ENCODE results near the gene CYP1A1. TPM values are rescaled to one million over a fixed set of nuclear protein-coding genes. Genes with fewer than 3 reads are reported as not detected.

Gene CYP1A1
- total and polyA plus RNA-seq, 2 donors (not counting 1 experiment from before 2014, with no cell fraction given): under 0.01 TPM; not detected in 1

- Histone ChIP-seq H3K36me3 (ENCODE audit: control insufficient read depth, insufficient read depth, low read length) (no peaks in the 10 kb centered on the region), H2AFZ (ENCODE audit: low read length) (no peak overlapping the region), H4K20me1 (ENCODE audit: control insufficient read depth, extremely low read depth, insufficient read depth, low read length) (no peaks in the 10 kb centered on the region), H3K79me2 (ENCODE audit: control insufficient read depth, insufficient read depth, low read length) (no peaks in the 10 kb centered on the region), H3K27me3 (ENCODE audit: control insufficient read depth, insufficient read depth, low read length) (peaks cover 8% of the 10 kb centered on the region), H3K4me3 (replicated peaks in 1 of 4; ENCODE audit: control extremely low read depth in 1 of 4, insufficient read depth in 1 of 4, low read depth in 3 of 4, low read length in 4 of 4) (no peak overlapping the region), H3K9me3 (ENCODE audit: control insufficient read depth, insufficient read depth, low read depth, low read length) (no peaks in the 10 kb centered on the region), H3K9ac (ENCODE audit: insufficient read depth, low read length) (no peak overlapping the region), H3K4me1 (ENCODE audit: control insufficient read depth, extremely low read depth, insufficient read depth, low read length) (no peaks in the 10 kb centered on the region), H3K4me2 (ENCODE audit: extremely low read depth, insufficient read depth, low read length) (no peak overlapping the region), H3K27ac (ENCODE audit: insufficient read depth, low read length) (no peak overlapping the region)
- DNase-seq (ENCODE audit: low read depth in 2 of 2): no peak
- no peak for TF ChIP-seq EZH2 (IDR thresholded peaks at IDR 0.05; ENCODE audit: low read length, missing control alignments)
- no peak for TF ChIP-seq CTCF (conservative IDR thresholded peaks at IDR 0.05 in 1 of 2, IDR thresholded peaks at IDR 0.05 in 1 of 2; ENCODE audit: low read depth in 1 of 2, low read length in 2 of 2)
These were observed 24.5 kb upstream of the CYP1A1 start for GRCh38 chr15:74749832-74750231.

GRCh38 chr15:74748322-74748946, 23.1 kb upstream of the CYP1A1 start, which contains the start of gene CYP1A2:
CYP1A2 (plus strand) TSS chr15:74748845; CDS start chr15:74749739, 894 bp downstream.
- H3K9me3 ChIP-seq (ENCODE audit: control insufficient read depth, insufficient read depth, low read depth, low read length): no peaks in the 10 kb centered on the region
- no peaks in the 10 kb centered on the region for H4K20me1 ChIP-seq (ENCODE audit: control insufficient read depth, extremely low read depth, insufficient read depth, low read length)
- peaks cover 8% of the 10 kb centered on the region for H3K27me3 ChIP-seq (ENCODE audit: control insufficient read depth, insufficient read depth, low read length)
- H3K4me2 ChIP-seq (ENCODE audit: extremely low read depth, insufficient read depth, low read length): no peak within 1 kb of the TSS
- H3K4me3 ChIP-seq (replicated peaks in 1 of 4; ENCODE audit: control extremely low read depth in 1 of 4, insufficient read depth in 1 of 4, low read depth in 3 of 4, low read length in 4 of 4): no peak within 1 kb of the TSS
- no peak within 1 kb of the TSS for H2AFZ ChIP-seq (ENCODE audit: low read length)
- H3K79me2 ChIP-seq (ENCODE audit: control insufficient read depth, insufficient read depth, low read length): no peaks in the 10 kb centered on the region
- H3K27ac ChIP-seq (ENCODE audit: insufficient read depth, low read length): no peak within 1 kb of the TSS
- no peaks in the 10 kb centered on the region for H3K36me3 ChIP-seq (ENCODE audit: control insufficient read depth, insufficient read depth, low read length)
- TF ChIP-seq CTCF (conservative IDR thresholded peaks at IDR 0.05 in 1 of 2, IDR thresholded peaks at IDR 0.05 in 1 of 2; ENCODE audit: low read depth in 1 of 2, low read length in 2 of 2) (no peak), EZH2 (IDR thresholded peaks at IDR 0.05; ENCODE audit: low read length, missing control alignments) (no peak)
- no peak within 1 kb of the TSS for H3K9ac ChIP-seq (ENCODE audit: insufficient read depth, low read length)
- no peak for DNase-seq (ENCODE audit: low read depth in 2 of 2)
- H3K4me1 ChIP-seq (ENCODE audit: control insufficient read depth, extremely low read depth, insufficient read depth, low read length): no peaks in the 10 kb centered on the region

DNA sequence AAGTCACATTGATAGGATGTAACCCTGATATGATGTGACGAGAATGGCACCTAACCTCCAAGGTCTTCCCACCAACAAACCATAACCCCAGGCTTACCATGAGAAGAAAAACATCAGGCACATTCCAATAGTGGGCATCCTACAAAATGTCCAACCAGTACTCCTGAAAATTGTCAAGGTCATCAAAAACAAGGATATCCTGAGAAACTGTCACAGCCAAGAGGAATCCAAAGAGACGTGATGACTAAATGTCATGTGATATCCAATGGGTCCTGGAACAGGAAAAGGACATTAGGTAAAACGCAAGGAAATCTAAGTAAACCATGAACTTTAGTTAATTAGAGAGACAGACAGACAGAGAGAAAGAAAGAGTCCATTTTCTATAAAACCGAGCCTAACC, 21.1 kb upstream of the CYP1A1 start:
- no peak overlapping the region for H2AFZ ChIP-seq (ENCODE audit: low read length)
- H3K27me3 ChIP-seq (ENCODE audit: control insufficient read depth, insufficient read depth, low read length): peaks cover 5% of the 10 kb centered on the region
- no peaks in the 10 kb centered on the region for H4K20me1 ChIP-seq (ENCODE audit: control insufficient read depth, extremely low read depth, insufficient read depth, low read length)
- TF ChIP-seq EZH2 (IDR thresholded peaks at IDR 0.05; ENCODE audit: low read length, missing control alignments) (no peak), CTCF (conservative IDR thresholded peaks at IDR 0.05 in 1 of 2, IDR thresholded peaks at IDR 0.05 in 1 of 2; ENCODE audit: low read depth in 1 of 2, low read length in 2 of 2) (no peak)
- no peak overlapping the region for H3K9ac ChIP-seq (ENCODE audit: insufficient read depth, low read length)
- DNase-seq (ENCODE audit: low read depth in 2 of 2): no peak
- H3K4me2 ChIP-seq (ENCODE audit: extremely low read depth, insufficient read depth, low read length): no peak overlapping the region
- no peak overlapping the region for H3K27ac ChIP-seq (ENCODE audit: insufficient read depth, low read length)
- no peak overlapping the region for H3K4me3 ChIP-seq (replicated peaks in 1 of 4; ENCODE audit: control extremely low read depth in 1 of 4, insufficient read depth in 1 of 4, low read depth in 3 of 4, low read length in 4 of 4)
- H3K36me3 ChIP-seq (ENCODE audit: control insufficient read depth, insufficient read depth, low read length): no peaks in the 10 kb centered on the region
- no peaks in the 10 kb centered on the region for H3K79me2 ChIP-seq (ENCODE audit: control insufficient read depth, insufficient read depth, low read length)
- no peaks in the 10 kb centered on the region for H3K4me1 ChIP-seq (ENCODE audit: control insufficient read depth, extremely low read depth, insufficient read depth, low read length)
- H3K9me3 ChIP-seq (ENCODE audit: control insufficient read depth, insufficient read depth, low read depth, low read length): no peaks in the 10 kb centered on the region

Data from fibroblast of lung (primary cell).